ENCODE measurements around the gene GGA1. TPM values are rescaled to one million over a fixed set of nuclear protein-coding genes. Genes with fewer than 3 reads are reported as not detected.

The GGA1 gene
- total RNA-seq, 1 donor from 2014 or later: 75.8 TPM

GRCh38 chr22:37624017-37624365, 15.4 kb downstream of the GGA1 start:
- no peaks in the 10 kb centered on the region for H3K9me3 Mint-ChIP-seq
- H3K36me3 Mint-ChIP-seq (ENCODE audit: low read depth): peaks cover 22% of the 10 kb centered on the region
- peaks cover 22% of the 10 kb centered on the region for H3K4me1 Mint-ChIP-seq
- no peak overlapping the region for H3K27ac Mint-ChIP-seq
- intact Hi-C loops (cut with micrococcal nuclease): no loop called here
- no peaks in the 10 kb centered on the region for H3K27me3 Mint-ChIP-seq
- DNase-seq: no peak
- H3K4me3 Mint-ChIP-seq: no peak overlapping the region

DNA sequence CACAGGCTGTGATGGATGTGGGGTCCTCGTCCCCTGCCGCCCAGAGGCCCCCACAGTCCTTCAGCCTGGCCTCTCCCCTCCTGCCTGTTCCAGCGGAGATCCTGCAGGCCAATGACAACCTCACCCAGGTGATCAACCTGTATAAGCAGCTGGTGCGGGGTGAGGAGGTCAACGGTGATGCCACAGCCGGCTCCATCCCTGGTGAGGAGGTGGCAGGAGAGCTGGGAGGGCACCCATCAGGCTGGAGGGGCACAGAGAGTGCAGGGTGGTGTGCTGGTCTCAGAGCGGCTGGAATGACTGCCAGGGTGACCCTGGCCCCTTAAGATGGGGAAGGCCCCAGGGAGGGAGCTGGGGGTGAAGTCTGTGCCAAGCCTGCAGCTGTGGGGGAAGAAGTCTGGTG, 16.2 kb downstream of the GGA1 start:
- no peak overlapping the region for H3K4me3 Mint-ChIP-seq
- no peaks in the 10 kb centered on the region for H3K27me3 Mint-ChIP-seq
- intact Hi-C loops (cut with micrococcal nuclease): no loop called here
- H3K9me3 Mint-ChIP-seq: no peaks in the 10 kb centered on the region
- peak overlapping the region; percentile 8 for H3K27ac Mint-ChIP-seq
- no peak for DNase-seq
- H3K36me3 Mint-ChIP-seq (ENCODE audit: low read depth): peaks cover 18% of the 10 kb centered on the region
- H3K4me1 Mint-ChIP-seq: peaks cover 23% of the 10 kb centered on the region

DNA sequence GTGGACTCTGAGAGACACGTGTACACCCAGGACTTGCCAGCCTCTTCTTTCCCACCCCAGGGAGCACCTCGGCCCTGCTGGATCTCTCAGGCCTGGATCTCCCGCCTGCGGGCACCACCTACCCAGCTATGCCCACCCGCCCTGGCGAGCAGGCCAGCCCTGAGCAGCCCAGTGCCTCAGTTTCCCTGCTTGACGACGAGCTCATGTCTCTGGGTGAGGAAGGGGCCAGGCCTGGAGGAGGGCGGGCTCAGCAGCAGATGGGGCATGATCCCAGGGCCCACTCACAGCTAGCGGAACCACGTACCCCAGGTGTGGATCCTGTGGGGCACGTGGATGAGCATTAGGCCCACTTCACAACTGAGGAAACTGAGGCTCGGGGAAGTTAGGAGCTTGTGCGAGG, 17.1 kb downstream of the GGA1 start:
- no peak overlapping the region for H3K27ac Mint-ChIP-seq
- H3K4me3 Mint-ChIP-seq: no peak overlapping the region
- H3K36me3 Mint-ChIP-seq (ENCODE audit: low read depth): peaks cover 16% of the 10 kb centered on the region
- intact Hi-C loops (cut with micrococcal nuclease): no loop called here
- H3K4me1 Mint-ChIP-seq: peaks cover 23% of the 10 kb centered on the region
- no peak for DNase-seq
- no peaks in the 10 kb centered on the region for H3K9me3 Mint-ChIP-seq
- H3K27me3 Mint-ChIP-seq: no peaks in the 10 kb centered on the region

GRCh38 chr22:37626144-37626543, 17.5 kb downstream of the GGA1 start:
- Mint-ChIP-seq H3K36me3 (ENCODE audit: low read depth) (peaks cover 16% of the 10 kb centered on the region), H3K9me3 (no peaks in the 10 kb centered on the region), H3K27ac (peak overlapping the region; percentile 53), H3K4me3 (no peak overlapping the region), H3K4me1 (peaks cover 23% of the 10 kb centered on the region), H3K27me3 (no peaks in the 10 kb centered on the region)
- DNase-seq: no peak
- intact Hi-C loops (cut with micrococcal nuclease): no loop called here

GRCh38 chr22:37626556-37627075, 18.0 kb downstream of the GGA1 start:
- Mint-ChIP-seq H3K4me3 (peak overlapping the region; percentile 44), H3K36me3 (ENCODE audit: low read depth) (peaks cover 13% of the 10 kb centered on the region), H3K27ac (peak overlapping the region; percentile 88), H3K4me1 (peaks cover 23% of the 10 kb centered on the region), H3K9me3 (no peaks in the 10 kb centered on the region), H3K27me3 (no peaks in the 10 kb centered on the region)
- intact Hi-C loops (cut with micrococcal nuclease): loop anchor here (1.0 kb wide), 1 partner anchor 10 kb away; no protein-coding TSS in a partner anchor
- no peak for DNase-seq

- intact Hi-C loops (cut with micrococcal nuclease): loop anchor here (1.0 kb wide), 1 partner anchor 9 kb away; no protein-coding TSS in a partner anchor
Measured at GRCh38 chr22:37627121-37627520, 18.5 kb downstream of the GGA1 start.

DNA sequence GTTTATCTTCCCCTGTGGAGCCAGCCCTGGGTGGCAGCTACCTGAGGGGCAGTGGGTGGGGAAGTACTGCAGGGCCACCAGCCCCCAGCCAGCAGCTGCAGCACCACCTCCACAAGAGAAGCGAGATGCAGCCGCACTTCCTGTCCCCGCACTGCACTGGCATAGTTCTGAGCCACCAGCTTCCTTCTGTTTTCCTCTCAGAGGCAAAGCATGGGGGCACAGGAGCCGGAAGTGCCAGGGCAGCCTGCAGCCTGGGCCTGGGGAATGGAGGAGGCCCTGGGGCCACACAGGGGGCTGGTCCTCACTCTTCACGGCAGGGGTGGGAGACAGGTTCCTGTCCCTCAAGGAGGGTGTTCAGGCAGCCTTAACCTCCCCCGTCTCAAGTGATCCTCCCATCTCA, 18.9 kb downstream of the GGA1 start:
- Mint-ChIP-seq H3K9me3 (no peaks in the 10 kb centered on the region), H3K4me3 (peak overlapping the region; percentile 44), H3K4me1 (peaks cover 26% of the 10 kb centered on the region), H3K27ac (peak overlapping the region; percentile 88), H3K36me3 (ENCODE audit: low read depth) (peaks cover 9% of the 10 kb centered on the region), H3K27me3 (no peaks in the 10 kb centered on the region)
- DNase-seq: peak; percentile 82
- intact Hi-C loops (cut with micrococcal nuclease): loop anchor here (1.0 kb wide), 1 partner anchor 9 kb away; no protein-coding TSS in a partner anchor

More at GRCh38 chr22:37627121-37627520, 18.5 kb downstream of the GGA1 start:
- peak overlapping the region; percentile 88 for H3K27ac Mint-ChIP-seq
- H3K4me3 Mint-ChIP-seq: peak overlapping the region; percentile 44
- H3K4me1 Mint-ChIP-seq: peaks cover 26% of the 10 kb centered on the region
- H3K36me3 Mint-ChIP-seq (ENCODE audit: low read depth): peaks cover 13% of the 10 kb centered on the region
- DNase-seq: no peak
- H3K9me3 Mint-ChIP-seq: no peaks in the 10 kb centered on the region
- H3K27me3 Mint-ChIP-seq: no peaks in the 10 kb centered on the region

- Mint-ChIP-seq H3K4me1 (peaks cover 32% of the 10 kb centered on the region), H3K9me3 (no peaks in the 10 kb centered on the region), H3K36me3 (ENCODE audit: low read depth) (peaks cover 10% of the 10 kb centered on the region), H3K4me3 (no peak overlapping the region), H3K27me3 (no peaks in the 10 kb centered on the region), H3K27ac (peak overlapping the region; percentile 76)
- intact Hi-C loops (cut with micrococcal nuclease): no loop called here
- no peak for DNase-seq
Measured at GRCh38 chr22:37628830-37629229, 20.2 kb downstream of the GGA1 start.

DNA sequence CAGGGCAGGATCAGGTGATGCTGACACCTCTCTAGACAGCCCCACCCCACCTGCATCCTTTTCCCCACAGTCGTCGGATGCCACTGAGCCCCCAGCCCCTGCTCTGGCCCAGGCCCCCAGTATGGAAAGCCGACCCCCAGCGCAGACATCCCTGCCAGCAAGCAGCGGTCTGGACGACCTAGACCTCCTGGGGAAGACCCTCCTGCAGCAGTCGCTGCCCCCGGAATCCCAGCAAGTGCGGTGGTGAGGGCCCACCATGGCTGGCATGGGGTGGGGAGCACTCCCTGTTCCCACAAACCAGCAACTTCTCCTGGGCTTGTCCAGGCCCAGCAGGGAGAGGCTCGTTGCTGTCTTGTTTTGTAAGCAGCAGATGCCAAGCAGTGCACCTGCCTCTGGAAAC, 21.3 kb downstream of the GGA1 start:
- Mint-ChIP-seq H3K27me3 (no peaks in the 10 kb centered on the region), H3K36me3 (ENCODE audit: low read depth) (peaks cover 6% of the 10 kb centered on the region), H3K9me3 (no peaks in the 10 kb centered on the region), H3K4me3 (no peak overlapping the region), H3K27ac (no peak overlapping the region), H3K4me1 (peaks cover 43% of the 10 kb centered on the region)
- intact Hi-C loops (cut with micrococcal nuclease): no loop called here
- no peak for DNase-seq

DNA sequence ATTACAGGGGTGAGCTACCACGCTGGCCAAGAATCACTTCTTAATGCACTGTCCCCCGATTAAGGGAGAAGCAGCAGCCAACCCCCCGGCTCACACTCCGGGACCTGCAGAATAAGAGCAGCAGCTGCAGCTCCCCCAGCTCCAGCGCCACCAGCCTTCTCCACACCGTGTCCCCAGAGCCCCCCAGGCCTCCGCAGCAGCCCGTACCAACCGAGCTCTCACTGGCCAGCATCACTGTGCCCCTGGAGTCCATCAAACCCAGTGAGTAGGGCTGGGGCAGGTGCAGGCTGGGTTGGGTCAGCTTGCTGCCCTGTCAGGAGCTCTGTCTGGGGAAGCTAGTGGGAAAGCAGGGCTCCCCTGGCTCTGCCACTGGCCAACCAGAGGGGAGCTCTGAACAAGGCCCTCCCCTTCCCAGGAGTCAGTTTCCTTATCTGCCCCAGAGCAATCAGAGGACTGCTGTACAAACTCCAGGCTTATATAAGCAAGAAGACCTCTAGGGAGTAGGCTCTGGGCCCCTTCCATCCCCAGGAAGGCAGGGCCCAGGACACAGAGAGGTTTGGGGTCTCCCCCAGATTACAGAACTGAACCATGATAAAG, 22.3 kb downstream of the GGA1 start:
- Mint-ChIP-seq H3K4me1 (peaks cover 47% of the 10 kb centered on the region), H3K4me3 (no peak overlapping the region), H3K27me3 (no peaks in the 10 kb centered on the region), H3K36me3 (ENCODE audit: low read depth) (peaks cover 6% of the 10 kb centered on the region), H3K9me3 (no peaks in the 10 kb centered on the region), H3K27ac (peak overlapping the region; percentile 67)
- intact Hi-C loops (cut with micrococcal nuclease): no loop called here
- DNase-seq: no peak

- DNase-seq: peak; percentile 61
Measured at GRCh38 chr22:37631448-37632173, 23.0 kb downstream of the GGA1 start.

GRCh38 chr22:37632174-37633088, 23.8 kb downstream of the GGA1 start:
- intact Hi-C loops (cut with micrococcal nuclease): no loop called here
- H3K9me3 Mint-ChIP-seq: no peaks in the 10 kb centered on the region
- no peak overlapping the region for H3K4me3 Mint-ChIP-seq
- H3K27ac Mint-ChIP-seq: peak overlapping the region; percentile 92
- DNase-seq: peak; percentile 64
- H3K36me3 Mint-ChIP-seq (ENCODE audit: low read depth): peaks cover 6% of the 10 kb centered on the region
- no peaks in the 10 kb centered on the region for H3K27me3 Mint-ChIP-seq
- peaks cover 50% of the 10 kb centered on the region for H3K4me1 Mint-ChIP-seq

More at GRCh38 chr22:37631448-37632173, 23.0 kb downstream of the GGA1 start:
- peak overlapping the region; percentile 79 for H3K27ac Mint-ChIP-seq
- peaks cover 6% of the 10 kb centered on the region for H3K36me3 Mint-ChIP-seq (ENCODE audit: low read depth)
- intact Hi-C loops (cut with micrococcal nuclease): no loop called here
- H3K9me3 Mint-ChIP-seq: no peaks in the 10 kb centered on the region
- H3K4me1 Mint-ChIP-seq: peaks cover 50% of the 10 kb centered on the region
- no peaks in the 10 kb centered on the region for H3K27me3 Mint-ChIP-seq
- H3K4me3 Mint-ChIP-seq: no peak overlapping the region

- H3K9me3 Mint-ChIP-seq: no peaks in the 10 kb centered on the region
- DNase-seq: peak; percentile 77
- intact Hi-C loops (cut with micrococcal nuclease): no loop called here
- H3K36me3 Mint-ChIP-seq (ENCODE audit: low read depth): peaks cover 6% of the 10 kb centered on the region
- H3K4me3 Mint-ChIP-seq: peak overlapping the region; percentile 77
- H3K27ac Mint-ChIP-seq: peak overlapping the region; percentile 92
- H3K4me1 Mint-ChIP-seq: peaks cover 55% of the 10 kb centered on the region
- H3K27me3 Mint-ChIP-seq: no peaks in the 10 kb centered on the region
Measured at GRCh38 chr22:37633089-37633624, 24.5 kb downstream of the GGA1 start.
